VCaP (cell line): Measurements from ENCODE around the gene ARHGAP27.

ENCODE experiments used
- H3K27ac ChIP-seq: fragments of 450-650 bp; 2 replicates; pipeline ENCODE4 v1.5.1; 2017
- TF ChIP-seq, protein P1 (sequence below): fragments of 450-650 bp; conservative IDR thresholded peaks from 2 replicates; pipeline ENCODE4 v1.5.1; 2017; ENCODE audit warnings: mild to moderate bottlenecking, moderate library complexity

The ARHGAP27 gene

DNA sequence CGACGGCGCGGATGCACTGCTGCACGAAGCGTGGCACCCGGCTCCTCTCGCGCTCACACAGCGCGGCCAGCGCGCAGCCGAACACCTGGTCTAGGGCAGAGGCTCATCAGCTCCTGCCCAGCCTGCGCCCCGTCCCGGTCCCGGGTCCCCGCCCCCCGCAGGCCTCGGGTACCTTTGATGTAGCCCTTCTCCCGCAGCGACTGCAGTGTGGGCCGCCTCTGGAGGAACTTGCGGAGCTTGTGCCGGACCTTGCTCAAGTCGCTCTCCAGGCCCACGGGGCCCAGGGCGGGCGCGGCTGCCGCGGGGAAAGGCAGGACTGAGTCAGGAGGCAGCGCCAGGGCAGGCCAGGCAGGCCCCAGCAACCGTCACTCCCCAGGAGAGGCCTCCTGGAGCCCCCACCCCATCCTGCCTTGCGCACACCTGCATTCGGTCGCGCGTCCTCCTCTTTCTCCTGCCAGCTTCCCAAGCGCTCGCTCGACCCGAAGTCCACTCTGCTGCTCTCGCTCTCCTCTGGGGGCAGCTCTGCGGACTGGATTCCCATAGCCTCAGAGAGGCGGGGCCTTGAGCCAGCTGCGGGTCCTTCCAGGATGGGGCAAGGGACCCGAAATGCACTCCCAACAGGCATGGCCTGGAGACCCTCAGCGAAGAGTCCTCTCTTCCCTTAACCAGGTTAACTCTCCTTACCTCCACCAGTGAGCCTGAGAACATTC lies 36.0 kb downstream of the ARHGAP27 start:
- peak overlapping the region; percentile 22 for H3K27ac ChIP-seq
- TF ChIP-seq, protein P1, sequence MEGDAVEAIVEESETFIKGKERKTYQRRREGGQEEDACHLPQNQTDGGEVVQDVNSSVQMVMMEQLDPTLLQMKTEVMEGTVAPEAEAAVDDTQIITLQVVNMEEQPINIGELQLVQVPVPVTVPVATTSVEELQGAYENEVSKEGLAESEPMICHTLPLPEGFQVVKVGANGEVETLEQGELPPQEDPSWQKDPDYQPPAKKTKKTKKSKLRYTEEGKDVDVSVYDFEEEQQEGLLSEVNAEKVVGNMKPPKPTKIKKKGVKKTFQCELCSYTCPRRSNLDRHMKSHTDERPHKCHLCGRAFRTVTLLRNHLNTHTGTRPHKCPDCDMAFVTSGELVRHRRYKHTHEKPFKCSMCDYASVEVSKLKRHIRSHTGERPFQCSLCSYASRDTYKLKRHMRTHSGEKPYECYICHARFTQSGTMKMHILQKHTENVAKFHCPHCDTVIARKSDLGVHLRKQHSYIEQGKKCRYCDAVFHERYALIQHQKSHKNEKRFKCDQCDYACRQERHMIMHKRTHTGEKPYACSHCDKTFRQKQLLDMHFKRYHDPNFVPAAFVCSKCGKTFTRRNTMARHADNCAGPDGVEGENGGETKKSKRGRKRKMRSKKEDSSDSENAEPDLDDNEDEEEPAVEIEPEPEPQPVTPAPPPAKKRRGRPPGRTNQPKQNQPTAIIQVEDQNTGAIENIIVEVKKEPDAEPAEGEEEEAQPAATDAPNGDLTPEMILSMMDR = no peak

DNA sequence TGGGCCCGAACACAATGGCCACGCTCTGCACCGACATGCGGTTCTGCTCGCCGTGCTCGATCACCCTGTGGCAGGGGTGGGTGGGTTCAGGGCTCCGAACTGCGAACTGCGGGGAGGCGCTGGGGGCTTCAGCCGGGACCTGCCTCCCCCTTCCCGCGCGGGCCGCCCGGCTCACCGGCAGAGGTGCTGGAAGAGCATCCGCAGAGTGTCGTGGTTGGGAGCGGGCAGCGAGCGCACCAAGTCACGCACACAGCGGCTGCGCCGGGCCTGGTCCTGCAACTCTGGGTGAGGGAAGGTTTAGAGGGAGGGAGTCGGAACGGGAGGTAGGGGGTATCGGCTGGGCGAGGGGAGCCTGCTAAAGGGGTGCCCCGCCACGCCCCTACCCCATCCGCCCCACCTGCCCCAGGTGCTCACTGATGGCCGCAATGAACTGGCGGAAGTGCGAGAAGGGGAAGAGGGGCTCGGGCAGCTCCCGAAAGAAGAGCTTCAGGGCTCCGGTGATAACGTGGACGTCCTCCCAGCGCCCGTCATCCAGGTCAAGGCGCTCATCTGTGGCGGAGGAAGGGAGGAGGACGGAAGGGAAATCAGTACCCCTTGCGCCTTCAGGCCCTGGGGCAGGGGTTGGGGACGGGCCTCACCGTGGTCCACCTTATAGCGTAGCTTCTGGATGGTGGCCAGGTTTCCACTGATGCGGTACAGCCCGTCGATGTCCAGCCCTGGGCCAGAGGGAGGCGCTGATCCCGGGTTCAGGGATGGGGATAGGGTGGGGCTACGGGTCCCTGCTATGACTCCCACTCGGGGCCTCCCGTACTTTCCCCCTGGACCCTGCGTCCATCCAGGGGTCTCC lies 36.9 kb downstream of the ARHGAP27 start:
- TF ChIP-seq, protein P1 = no peak
- no peak overlapping the region for H3K27ac ChIP-seq

DNA sequence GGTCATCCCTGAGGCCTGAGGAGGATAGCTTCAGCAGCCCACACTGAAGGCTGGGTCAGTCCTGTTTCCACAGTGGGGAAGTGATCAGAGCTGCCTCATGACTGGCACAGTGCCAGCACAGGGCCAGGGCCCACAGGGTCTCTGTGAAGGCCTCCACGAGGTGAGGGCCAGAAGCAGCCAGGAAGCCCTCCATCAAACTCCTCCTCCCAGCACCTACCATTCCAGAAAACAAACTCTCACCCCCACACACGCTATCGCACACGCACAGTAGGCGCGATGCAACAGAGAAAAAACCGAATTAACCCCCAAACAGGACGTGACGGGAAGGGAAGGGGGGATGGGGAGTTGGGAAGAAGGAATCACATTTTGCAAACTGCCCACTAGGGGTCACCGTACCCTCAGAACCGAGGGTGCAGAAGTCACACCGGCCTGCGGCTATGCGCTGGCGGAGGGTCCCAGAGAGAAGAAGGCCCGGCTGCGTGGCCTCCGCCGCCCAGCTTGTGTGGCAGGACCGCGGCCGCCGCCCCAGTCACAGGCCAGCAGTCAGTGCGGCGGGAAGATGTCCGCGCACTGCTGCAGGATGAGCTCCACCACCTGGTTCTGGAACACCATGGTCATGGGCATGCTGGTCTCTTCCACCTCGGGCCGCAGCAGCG lies 37.6 kb downstream of the ARHGAP27 start:
- no peak overlapping the region for H3K27ac ChIP-seq
- TF ChIP-seq, protein P1 = peak; percentile 83

DNA sequence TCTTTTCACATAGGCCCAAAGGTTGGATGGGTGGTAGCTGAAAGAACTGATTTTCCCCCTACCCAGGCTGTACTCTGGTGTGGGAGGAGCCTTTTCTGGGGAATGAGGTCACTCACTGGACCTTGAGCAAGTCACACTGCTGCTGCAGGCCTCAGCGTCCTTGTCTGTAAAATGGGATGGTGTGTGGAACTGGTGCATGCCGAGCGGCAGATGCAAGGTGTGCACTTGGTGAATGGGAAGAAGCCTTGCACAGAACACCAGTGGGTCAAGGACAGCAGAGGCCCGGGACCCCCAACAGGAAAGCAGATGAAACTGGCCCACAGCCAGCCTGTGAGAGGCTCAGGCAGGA lies 38.1 kb downstream of the ARHGAP27 start:
- TF ChIP-seq, protein P1 = no peak
- H3K27ac ChIP-seq = no peak overlapping the region

DNA sequence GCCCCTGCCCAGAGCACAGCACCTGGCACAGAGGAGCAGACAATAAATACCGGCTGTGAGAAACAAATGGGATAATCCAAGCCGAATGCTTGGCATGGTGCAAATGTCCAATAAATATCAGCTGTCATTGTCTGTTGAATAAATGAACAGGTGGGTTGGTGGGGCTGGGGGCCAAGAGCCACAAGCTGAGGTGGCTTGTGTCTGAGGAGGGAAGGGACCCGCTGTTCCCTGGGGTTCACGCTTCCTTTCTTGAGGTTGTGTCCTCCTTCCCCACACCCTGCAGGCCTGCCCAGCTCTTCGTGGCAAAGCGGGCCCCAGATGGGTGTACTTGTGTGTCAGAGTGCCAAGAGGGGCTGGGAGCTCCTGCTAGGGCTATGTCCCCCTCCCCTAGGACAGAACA lies 38.6 kb downstream of the ARHGAP27 start:
- H3K27ac ChIP-seq = no peak overlapping the region
- TF ChIP-seq, protein P1 = no peak

DNA sequence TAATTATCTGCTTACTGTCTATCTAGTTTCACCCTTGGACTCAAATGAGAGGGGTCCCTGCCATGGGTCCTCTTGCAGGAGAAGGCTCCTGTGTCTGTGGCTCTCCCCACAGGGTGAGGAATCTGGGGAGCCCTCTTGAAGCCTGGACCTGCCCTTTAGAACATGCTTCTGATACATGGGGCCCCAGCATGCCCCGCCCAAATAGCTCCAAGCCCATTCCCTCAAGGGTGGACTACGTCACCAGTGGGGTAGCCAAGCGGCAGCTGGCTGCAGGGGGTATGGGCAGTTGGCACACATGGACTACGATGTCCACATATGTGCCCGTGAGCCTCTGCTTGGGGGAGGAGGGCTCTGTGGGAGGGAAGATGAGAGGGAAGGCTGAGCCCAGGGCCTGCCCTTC lies 39.3 kb downstream of the ARHGAP27 start:
- H3K27ac ChIP-seq = no peak overlapping the region
- TF ChIP-seq, protein P1 = no peak

DNA sequence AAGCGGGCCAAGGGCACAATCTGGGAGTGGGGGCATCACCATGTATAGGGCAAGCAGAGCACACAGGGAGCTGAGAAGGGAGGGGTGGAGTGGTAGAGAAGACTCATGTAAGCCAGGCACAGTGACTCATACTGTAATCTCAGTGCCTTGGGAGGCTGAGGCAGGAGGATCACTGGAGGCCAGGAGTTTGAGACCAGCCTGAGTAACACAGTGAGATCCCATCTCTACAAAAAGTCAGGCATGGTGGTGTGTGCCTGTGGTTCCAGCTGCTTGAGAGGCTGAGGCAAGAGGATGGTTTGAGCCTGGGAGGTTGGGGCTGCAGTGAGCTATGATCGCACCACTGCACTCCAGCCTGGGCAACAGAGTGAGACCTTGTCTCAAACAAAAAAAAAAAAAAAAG lies 40.8 kb downstream of the ARHGAP27 start:
- TF ChIP-seq, protein P1 = no peak
- no peak overlapping the region for H3K27ac ChIP-seq
